HUES6 (cell line): ENCODE measurements around the gene CHST2.

Source experiments
- H3K27ac ChIP-seq: 2 replicates; pipeline ENCODE4 v1.7.0; 2013; ENCODE audit warnings: low read depth, mild to moderate bottlenecking, low read length, inconsistent platforms
- H3K27me3 ChIP-seq: 2 replicates; pipeline ENCODE4 v1.6.1; 2013; ENCODE audit warnings: low read length; ENCODE audit not compliant: control insufficient read depth, insufficient read depth
- H3K36me3 ChIP-seq: 2 replicates; pipeline ENCODE4 v1.6.1; 2013; ENCODE audit warnings: low read length; ENCODE audit not compliant: control insufficient read depth, insufficient read depth
- H3K4me1 ChIP-seq: 2 replicates; pipeline ENCODE4 v1.6.1; 2013; ENCODE audit warnings: low read length; ENCODE audit not compliant: control insufficient read depth, insufficient read depth
- H3K4me3 ChIP-seq: 2 replicates; pipeline ENCODE4 v1.5.1; 2013; ENCODE audit warnings: low read depth, low read length
- H3K9ac ChIP-seq: one replicate; pipeline ENCODE4 v1.6.1; 2013; ENCODE audit warnings: mild to moderate bottlenecking, low read length
- H3K9me3 ChIP-seq: 2 replicates; pipeline ENCODE4 v1.6.1; 2013; ENCODE audit warnings: low read depth, low read length; ENCODE audit not compliant: control insufficient read depth, insufficient read depth

Gene CHST2

DNA sequence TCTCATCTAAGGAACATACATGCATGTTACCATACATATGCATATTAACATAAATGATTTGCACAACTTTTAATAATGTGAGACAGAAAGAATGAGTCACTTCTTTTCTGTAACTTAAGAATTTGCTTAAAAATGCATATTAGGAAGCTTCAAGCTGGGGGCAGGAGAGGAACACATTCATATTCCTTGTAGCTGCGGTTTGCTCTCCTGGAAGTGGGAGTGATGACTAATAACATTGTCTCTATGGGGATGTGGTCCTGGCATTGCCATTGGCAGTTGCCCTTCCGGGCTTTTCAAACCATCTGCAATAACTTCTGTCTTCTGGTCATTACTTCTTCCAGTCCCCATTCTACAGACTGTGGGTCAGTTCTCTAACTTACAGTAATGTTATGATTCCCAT, 15.6 kb downstream of the CHST2 start:
- H3K4me3 ChIP-seq, result no peak overlapping the region
- H3K27me3 ChIP-seq, result no peaks in the 10 kb centered on the region
- no peak overlapping the region for H3K27ac ChIP-seq
- no peaks in the 10 kb centered on the region for H3K36me3 ChIP-seq
- H3K9me3 ChIP-seq, result no peaks in the 10 kb centered on the region
- no peak overlapping the region for H3K9ac ChIP-seq
- H3K4me1 ChIP-seq, result peaks cover 17% of the 10 kb centered on the region

DNA sequence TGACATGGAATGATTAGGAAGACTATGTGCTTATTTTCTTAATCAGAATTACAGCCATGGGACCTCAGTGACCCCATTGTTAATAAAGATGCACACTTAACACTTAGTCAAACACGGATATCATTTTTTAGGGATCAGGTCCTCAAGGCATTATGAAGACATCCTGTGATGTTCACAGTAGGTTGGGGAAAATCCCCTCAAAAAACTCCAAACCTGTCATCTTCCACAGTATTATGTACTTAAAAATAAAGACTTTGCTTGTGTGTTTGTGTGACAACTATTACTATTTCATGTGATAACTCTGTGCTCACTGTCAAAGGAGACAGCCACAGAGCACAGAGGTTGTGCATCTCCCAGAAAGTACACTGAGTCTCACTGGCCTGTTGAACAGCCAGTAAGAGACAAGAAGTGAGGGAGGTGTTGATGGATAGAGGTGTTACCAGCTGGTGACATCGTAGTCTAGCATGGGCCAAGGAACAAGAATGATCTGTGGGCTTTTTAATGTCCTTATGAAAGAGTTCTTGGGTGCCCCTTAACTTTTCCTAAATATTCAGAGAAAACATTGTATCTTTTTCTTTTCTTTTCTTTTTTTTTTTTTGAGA, 18.0 kb downstream of the CHST2 start:
- no peak overlapping the region for H3K4me3 ChIP-seq
- H3K27ac ChIP-seq, result no peak overlapping the region
- H3K4me1 ChIP-seq, result peaks cover 17% of the 10 kb centered on the region
- no peak overlapping the region for H3K9ac ChIP-seq
- peaks cover 5% of the 10 kb centered on the region; the same call in 1 of the 2 replicates for H3K9me3 ChIP-seq
- no peaks in the 10 kb centered on the region for H3K36me3 ChIP-seq
- no peaks in the 10 kb centered on the region for H3K27me3 ChIP-seq

DNA sequence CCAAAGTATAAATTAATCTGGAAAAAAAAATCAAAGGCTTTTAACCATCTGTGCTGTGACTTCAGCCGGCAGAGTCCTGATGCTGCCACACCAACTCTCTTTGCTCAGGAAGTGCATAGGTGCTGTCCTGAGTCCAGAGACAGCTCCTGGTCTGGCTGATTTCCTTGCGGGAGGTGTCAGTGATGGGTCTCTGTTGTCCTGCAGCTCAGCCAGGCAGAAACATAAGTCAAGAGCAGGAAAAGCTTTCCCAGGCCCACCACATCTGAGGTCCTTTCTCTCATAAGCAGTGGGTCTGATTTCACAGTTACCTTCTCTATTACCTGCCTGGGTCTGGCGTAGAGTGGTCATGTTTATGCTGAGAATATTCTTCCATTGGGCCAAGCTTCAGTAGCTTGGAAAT, 19.4 kb downstream of the CHST2 start:
- Histone ChIP-seq H3K4me1 (peaks cover 17% of the 10 kb centered on the region), H3K36me3 (no peaks in the 10 kb centered on the region), H3K27ac (no peak overlapping the region), H3K9ac (no peak overlapping the region), H3K9me3 (peaks cover 5% of the 10 kb centered on the region; the same call in 1 of the 2 replicates), H3K27me3 (no peaks in the 10 kb centered on the region), H3K4me3 (no peak overlapping the region)

GRCh38 chr3:143139762-143140161, 20.2 kb downstream of the CHST2 start:
- Histone ChIP-seq H3K27ac (no peak overlapping the region), H3K27me3 (no peaks in the 10 kb centered on the region), H3K36me3 (no peaks in the 10 kb centered on the region), H3K4me3 (no peak overlapping the region), H3K4me1 (peaks cover 13% of the 10 kb centered on the region), H3K9ac (no peak overlapping the region), H3K9me3 (peaks cover 5% of the 10 kb centered on the region; the same call in 1 of the 2 replicates)

GRCh38 chr3:143140550-143140949, 21.0 kb downstream of the CHST2 start:
- Histone ChIP-seq H3K36me3 (no peaks in the 10 kb centered on the region), H3K27ac (no peak overlapping the region), H3K9me3 (peaks cover 5% of the 10 kb centered on the region; the same call in 1 of the 2 replicates), H3K4me1 (peaks cover 6% of the 10 kb centered on the region; the same call in 1 of the 2 replicates), H3K4me3 (no peak overlapping the region), H3K9ac (no peak overlapping the region), H3K27me3 (no peaks in the 10 kb centered on the region)

DNA sequence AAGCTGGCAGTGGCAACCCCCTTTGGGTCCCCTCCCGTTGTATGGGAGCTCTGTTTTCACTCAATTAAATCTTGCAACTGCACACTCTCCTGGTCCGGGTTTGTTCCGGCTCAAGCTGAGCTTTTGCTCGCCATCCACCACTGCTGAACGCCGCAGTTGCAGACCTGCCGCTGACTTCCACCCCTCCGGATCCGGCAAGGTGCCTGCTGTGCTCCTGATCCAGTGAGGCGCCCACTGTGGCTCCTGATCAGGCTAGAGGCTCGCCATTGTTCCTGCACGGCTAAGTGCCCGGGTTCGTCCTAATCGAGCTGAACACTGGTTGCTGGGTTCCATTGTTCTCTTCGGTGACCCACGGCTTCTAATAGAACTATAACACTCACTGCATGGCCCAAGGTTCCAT, 22.8 kb downstream of the CHST2 start:
- Histone ChIP-seq H3K4me1 (peaks cover 3% of the 10 kb centered on the region; the same call in 1 of the 2 replicates), H3K4me3 (no peak overlapping the region), H3K9me3 (peaks cover 5% of the 10 kb centered on the region; the same call in 1 of the 2 replicates), H3K9ac (no peak overlapping the region), H3K27ac (no peak overlapping the region), H3K36me3 (no peaks in the 10 kb centered on the region), H3K27me3 (no peaks in the 10 kb centered on the region)

GRCh38 chr3:143145906-143146305, 26.3 kb downstream of the CHST2 start:
- no peaks in the 10 kb centered on the region for H3K36me3 ChIP-seq
- 0 out of 2 replicates have a peak, but pooled peaks cover 2% of the 10 kb centered on the region for H3K9me3 ChIP-seq
- no peaks in the 10 kb centered on the region for H3K27me3 ChIP-seq
- no peak overlapping the region for H3K4me3 ChIP-seq
- H3K9ac ChIP-seq, result no peak overlapping the region
- H3K27ac ChIP-seq, result no peak overlapping the region
- no peaks in the 10 kb centered on the region for H3K4me1 ChIP-seq

GRCh38 chr3:143146486-143147274, 27.1 kb downstream of the CHST2 start:
- H3K4me3 ChIP-seq, result no peak overlapping the region
- no peaks in the 10 kb centered on the region for H3K9me3 ChIP-seq
- no peak overlapping the region for H3K9ac ChIP-seq
- no peaks in the 10 kb centered on the region for H3K36me3 ChIP-seq
- no peaks in the 10 kb centered on the region for H3K27me3 ChIP-seq
- H3K4me1 ChIP-seq, result no peaks in the 10 kb centered on the region
- no peak overlapping the region for H3K27ac ChIP-seq

DNA sequence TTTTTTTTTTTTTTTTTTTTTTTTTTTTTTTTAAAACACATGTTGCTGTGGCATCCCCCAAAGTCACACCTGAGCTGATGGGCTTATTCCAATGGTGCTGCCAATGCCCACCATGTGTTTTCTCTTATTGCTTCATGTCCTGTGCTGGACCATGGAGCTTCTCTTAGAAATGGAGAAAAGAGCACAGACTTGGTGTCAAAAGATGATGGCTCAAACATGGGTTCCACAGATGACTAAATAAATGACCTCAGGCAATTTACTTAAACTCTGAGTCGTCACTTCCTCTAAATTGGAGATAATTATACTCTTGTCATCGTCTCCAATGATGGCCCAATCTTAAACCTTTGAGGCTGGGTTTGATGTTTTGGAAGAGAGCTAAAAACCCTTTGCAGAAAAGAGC, 28.1 kb downstream of the CHST2 start:
- H3K4me1 ChIP-seq, result no peaks in the 10 kb centered on the region
- no peak overlapping the region for H3K27ac ChIP-seq
- no peaks in the 10 kb centered on the region for H3K36me3 ChIP-seq
- H3K9me3 ChIP-seq, result no peaks in the 10 kb centered on the region
- H3K4me3 ChIP-seq, result no peak overlapping the region
- no peak overlapping the region for H3K9ac ChIP-seq
- H3K27me3 ChIP-seq, result no peaks in the 10 kb centered on the region

DNA sequence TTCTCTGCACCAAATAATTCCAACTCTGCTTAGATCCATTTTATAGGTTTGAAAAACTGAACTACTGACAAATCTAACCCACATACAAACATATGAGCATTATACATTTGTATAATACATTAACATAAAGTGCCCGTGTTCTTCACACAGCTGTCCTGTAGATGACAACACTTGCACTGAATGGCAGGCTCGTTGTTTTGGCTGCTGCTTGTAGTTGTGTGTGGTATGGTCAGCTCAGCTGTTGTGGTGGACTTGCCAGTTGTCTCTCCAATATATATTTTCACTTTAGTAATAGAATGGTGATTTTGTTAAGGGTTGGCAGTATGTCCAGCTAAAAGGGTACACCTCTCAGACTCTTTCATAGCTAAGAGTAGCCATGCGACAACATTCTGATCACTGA, 30.5 kb downstream of the CHST2 start:
- Histone ChIP-seq H3K4me1 (no peaks in the 10 kb centered on the region), H3K4me3 (no peak overlapping the region), H3K36me3 (no peaks in the 10 kb centered on the region), H3K27ac (no peak overlapping the region), H3K9me3 (no peaks in the 10 kb centered on the region), H3K9ac (no peak overlapping the region), H3K27me3 (no peaks in the 10 kb centered on the region)

DNA sequence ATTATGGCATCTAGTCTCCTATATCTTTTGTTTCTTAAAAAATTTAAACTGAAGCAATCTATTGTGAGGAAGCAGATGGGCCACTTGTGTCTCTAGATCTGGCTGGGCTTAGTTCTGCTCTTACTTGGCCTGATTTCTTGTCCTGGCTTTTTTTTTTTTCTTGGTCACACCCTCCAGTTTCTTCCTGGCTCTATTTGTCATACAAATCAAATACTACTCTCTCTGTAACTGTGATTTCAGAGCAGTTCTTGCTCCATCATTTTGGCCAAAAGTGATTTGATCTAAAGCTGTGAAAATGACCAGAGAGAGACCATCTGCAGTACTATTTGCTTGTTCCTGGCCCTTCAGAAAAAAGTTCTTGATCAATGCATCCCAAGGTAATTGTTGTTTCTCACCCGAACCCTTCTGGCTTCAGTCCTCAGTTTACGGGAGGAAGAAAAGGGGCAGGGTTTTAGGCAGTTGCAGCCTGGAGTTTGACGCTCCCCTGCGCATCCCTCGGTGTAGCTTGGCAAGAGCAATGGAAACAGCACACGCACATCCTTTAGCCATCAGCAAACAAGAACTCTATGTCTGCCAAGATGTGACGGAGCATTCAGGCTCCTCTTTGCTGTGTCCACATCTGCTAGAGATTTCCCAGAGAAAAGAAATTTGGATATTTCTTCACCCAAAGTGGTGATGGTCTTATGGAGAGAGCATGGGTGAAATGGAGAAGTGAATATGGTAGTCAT, 31.6 kb downstream of the CHST2 start:
- no peaks in the 10 kb centered on the region for H3K4me1 ChIP-seq
- H3K36me3 ChIP-seq, result no peaks in the 10 kb centered on the region
- no peaks in the 10 kb centered on the region for H3K9me3 ChIP-seq
- no peak overlapping the region for H3K27ac ChIP-seq
- H3K27me3 ChIP-seq, result no peaks in the 10 kb centered on the region
- H3K4me3 ChIP-seq, result no peak overlapping the region
- no peak overlapping the region for H3K9ac ChIP-seq
